HCT116 (cell line): Measurements from ENCODE around the gene GRID2. TPM values are rescaled to one million over a fixed set of nuclear protein-coding genes. Genes with fewer than 3 reads are reported as not detected.

Experiments
- ATAC-seq: fragments of 200-7000 bp; cut with Tn5 transposase; 2 replicates; pipeline ENCODE4 v1.9.1; 2020; ENCODE audit warnings: mild to moderate bottlenecking, moderate library complexity
- BruUV-seq: library from RNA; stranded (reverse); fragments of 400-500 nt; replicated peaks from 2 replicates; lab custom pipeline; 2021; lab: Mats Ljungman, UMichigan
- CTCF ChIA-PET: fragments of 300-600 bp; sonication (Branson Sonifier 250); formaldehyde crosslinking; loops from one replicate; lab custom pipeline; 2021; ENCODE audit warnings: antibody characterized with exemption; lab: Charles Lee
- POLR2A ChIA-PET: fragments of 300-600, 350-600 bp; sonication (Branson Sonifier 250); formaldehyde crosslinking; loops from one replicate; lab custom pipeline; 2021; ENCODE audit warnings: antibody characterized with exemption; lab: Charles Lee
- RAD21 ChIA-PET, 2 experiments: fragments of 300-600 bp; sonication (Branson Sonifier 250); formaldehyde crosslinking; loops; one replicate each; lab custom pipeline; 2023; ENCODE audit warnings: low total read pairs in 2 of 2; ENCODE audit not compliant: uncharacterized antibody in 2 of 2, unreplicated experiment in 2 of 2, low non-redundant PET in 1 of 2; lab: Charles Lee
- DNase-seq: peaks from one replicate; pipeline ENCODE4 v3.0.0-alpha.2; 2010; ENCODE audit warnings: low read depth, low spot score
- H2AFZ ChIP-seq: fragments of 200-600 bp; shearing (Covaris generic), sonication (generic); 2 replicates; pipeline ENCODE4 v1.6.1; 2017; ENCODE audit warnings: low read depth, mixed run types, mixed read lengths, antibody characterized with exemption, low read length; ENCODE audit not compliant: poor library complexity, severe bottlenecking
- H3K27ac ChIP-seq: 2 replicates; pipeline ENCODE4 v1.5.1; 2012; ENCODE audit warnings: low read depth, low read length
- H3K27me3 ChIP-seq: fragments of 200-600 bp; sonication (generic); 2 replicates; pipeline ENCODE4 v1.6.1; 2016; ENCODE audit warnings: mixed run types, low read length, mixed read lengths; ENCODE audit not compliant: insufficient read depth
- H3K36me3 ChIP-seq, 2 experiments: fragments of 200-500 bp in 1 of 2; fragments of 200-600 bp in 1 of 2; sonication (Bioruptor generic) in 1 of 2; sonication (generic) in 1 of 2; 2 replicates each; pipeline versions ENCODE4 v1.5.1 to v1.6.1; 2014 to 2016; ENCODE audit warnings: low read length in 2 of 2, inconsistent platforms in 1 of 2, mixed read lengths in 1 of 2, mixed run types in 1 of 2; ENCODE audit not compliant: insufficient read depth in 2 of 2, control insufficient read depth in 1 of 2
- H3K4me1 ChIP-seq, 2 experiments: fragments of 200-600 bp in 1 of 2; sonication (generic) in 1 of 2; 2 replicates each; pipeline versions ENCODE4 v1.5.1 to v1.6.1; 2012 to 2017; ENCODE audit warnings: low read length in 2 of 2, inconsistent platforms in 1 of 2, mild to moderate bottlenecking in 1 of 2, mixed read lengths in 1 of 2, mixed run types in 1 of 2, moderate library complexity in 1 of 2; ENCODE audit not compliant: insufficient read depth in 2 of 2, control insufficient read depth in 1 of 2
- H3K4me2 ChIP-seq: fragments of 200-600 bp; sonication (generic); 2 replicates; pipeline ENCODE4 v1.6.1; 2017; ENCODE audit warnings: mixed run types, low read length, mixed read lengths
- H3K4me3 ChIP-seq, 2 experiments: fragments of 200-600 bp in 1 of 2; sonication (generic) in 1 of 2; replicated peaks in 1 of 2; 2 replicates each; pipeline ENCODE4 v1.5.1; 2011 to 2016; ENCODE audit warnings: low read length in 2 of 2, control low read depth in 1 of 2, low read depth in 1 of 2, mild to moderate bottlenecking in 1 of 2, mixed read lengths in 1 of 2, mixed run types in 1 of 2
- H3K79me2 ChIP-seq: fragments of 200-600 bp; sonication (generic); 2 replicates; pipeline ENCODE4 v1.6.1; 2017; ENCODE audit warnings: mild to moderate bottlenecking, mixed run types, low read length, moderate library complexity, mixed read lengths; ENCODE audit not compliant: insufficient read depth
- H3K9ac ChIP-seq: fragments of 200-600 bp; sonication (generic); 2 replicates; pipeline ENCODE4 v1.6.1; 2016; ENCODE audit warnings: low read length, mixed read lengths
- H3K9me2 ChIP-seq: fragments of 200-600 bp; sonication (generic), shearing (Covaris generic); 2 replicates; pipeline ENCODE4 v1.6.1; 2017; ENCODE audit warnings: mixed run types, mild to moderate bottlenecking, moderate library complexity; ENCODE audit not compliant: insufficient read depth
- H3K9me3 ChIP-seq, 2 experiments: fragments of 200-500 bp in 1 of 2; fragments of 200-600 bp in 1 of 2; sonication (Bioruptor generic) in 1 of 2; sonication (generic) in 1 of 2; 2 replicates each; pipeline ENCODE4 v1.6.1; 2014 to 2017; ENCODE audit warnings: low read length in 2 of 2, mixed read lengths in 2 of 2, inconsistent platforms in 1 of 2, low read depth in 1 of 2, mild to moderate bottlenecking in 1 of 2, mixed run types in 1 of 2, moderate library complexity in 1 of 2; ENCODE audit not compliant: control insufficient read depth in 1 of 2, insufficient read depth in 1 of 2
- H4K20me1 ChIP-seq: fragments of 200-600 bp; sonication (generic), shearing (Covaris generic); 2 replicates; pipeline ENCODE4 v1.6.1; 2017; ENCODE audit warnings: mixed run types, mild to moderate bottlenecking, moderate library complexity; ENCODE audit not compliant: insufficient read depth
- CBX3 ChIP-seq: IDR thresholded peaks from 2 replicates; pipeline ENCODE4 v1.6.1; 2012; ENCODE audit warnings: low read depth
- CEBPB ChIP-seq: IDR thresholded peaks from 2 replicates; pipeline ENCODE4 v1.6.1; 2012; ENCODE audit warnings: low read depth
- EGR1 ChIP-seq: IDR thresholded peaks from 2 replicates; pipeline ENCODE4 v1.6.1; 2012; ENCODE audit warnings: low read depth
- ELF1 ChIP-seq: IDR thresholded peaks from 2 replicates; pipeline ENCODE4 v1.6.1; 2012; ENCODE audit warnings: low read depth, borderline replicate concordance
- JUND ChIP-seq: IDR thresholded peaks from 2 replicates; pipeline ENCODE4 v1.6.1; 2012
- POLR2AphosphoS5 ChIP-seq: IDR thresholded peaks from 2 replicates; pipeline ENCODE4 v1.6.1; 2011; ENCODE audit warnings: mild to moderate bottlenecking, low read depth, low read length, moderate library complexity
- RAD21 ChIP-seq: IDR thresholded peaks from 2 replicates; pipeline ENCODE4 v1.6.1; 2012; ENCODE audit warnings: low read depth, mild to moderate bottlenecking
- YY1 ChIP-seq: IDR thresholded peaks from 2 replicates; pipeline ENCODE4 v1.6.1; 2011; ENCODE audit warnings: low read length, low read depth, moderate library complexity, mild to moderate bottlenecking; ENCODE audit not compliant: insufficient replicate concordance; ENCODE audit errors: extremely low read depth
- ZBTB33 ChIP-seq: IDR thresholded peaks from 2 replicates; pipeline ENCODE4 v1.6.1; 2011; ENCODE audit warnings: mild to moderate bottlenecking, low read length, moderate library complexity; ENCODE audit not compliant: insufficient replicate concordance; ENCODE audit errors: extremely low read depth
- ZFX ChIP-seq: fragments of 450-650 bp; IDR thresholded peaks from 2 replicates; pipeline ENCODE4 v1.6.1; 2017
- intact Hi-C: fragments of 100-400 bp; cut with micrococcal nuclease; formaldehyde crosslinking; loops from 2 replicates; pipeline ENCODE4 v1.10.0; 2022
- total RNA-seq: library from RNA; stranded (reverse); gene quantifications from one replicate; pipeline ENCODE4 v1.2.1, GENCODE V29; 2021; ENCODE audit not compliant: unreplicated experiment

The GRID2 gene
- total RNA-seq, 1 experiment from 2014 or later: not detected

GRCh38 chr4:93183576-93183975, 879.8 kb downstream of the GRID2 start (continued):
- TF ChIP-seq EGR1 (no peak), ZBTB33 (no peak)

- Histone ChIP-seq H3K27me3 (no peaks in the 10 kb centered on the region), H3K4me3 (no peak overlapping the region), H3K79me2 (no peaks in the 10 kb centered on the region), H3K9ac (no peak overlapping the region), H3K4me1 (no peaks in the 10 kb centered on the region), H4K20me1 (no peaks in the 10 kb centered on the region), H3K9me2 (no peaks in the 10 kb centered on the region), H3K4me2 (no peak overlapping the region), H3K9me3 (no peaks in the 10 kb centered on the region), H2AFZ (no peak overlapping the region), H3K27ac (no peak overlapping the region), H3K36me3 (no peaks in the 10 kb centered on the region)
- no peak for ATAC-seq
- DNase-seq: no peak
- BruUV-seq: no TSS peak
- RAD21 ChIA-PET: no interaction called here
- CTCF ChIA-PET: no interaction called here
- intact Hi-C loops: no loop called here
- TF ChIP-seq YY1 (no peak), EGR1 (no peak), ZFX (no peak), ELF1 (no peak), CBX3 (no peak), CEBPB (no peak), POLR2AphosphoS5 (no peak), RAD21 (no peak), ZBTB33 (no peak), JUND (no peak)
- POLR2A ChIA-PET: no interaction called here
Measured at GRCh38 chr4:93184053-93184452, 880.3 kb downstream of the GRID2 start.
